22Rv1 (cell line): ENCODE measurements around the gene GET3.

ENCODE experiments used
- ZFX ChIP-seq: fragments of 450-650 bp; IDR thresholded peaks from 2 replicates; pipeline ENCODE4 v1.6.1; 2017; ENCODE audit warnings: antibody characterized with exemption, borderline replicate concordance
- TF ChIP-seq, protein P1 (sequence below): fragments of 450-650 bp; IDR thresholded peaks from 2 replicates; pipeline ENCODE4 v1.5.1; 2017; ENCODE audit warnings: mild to moderate bottlenecking

DNA sequence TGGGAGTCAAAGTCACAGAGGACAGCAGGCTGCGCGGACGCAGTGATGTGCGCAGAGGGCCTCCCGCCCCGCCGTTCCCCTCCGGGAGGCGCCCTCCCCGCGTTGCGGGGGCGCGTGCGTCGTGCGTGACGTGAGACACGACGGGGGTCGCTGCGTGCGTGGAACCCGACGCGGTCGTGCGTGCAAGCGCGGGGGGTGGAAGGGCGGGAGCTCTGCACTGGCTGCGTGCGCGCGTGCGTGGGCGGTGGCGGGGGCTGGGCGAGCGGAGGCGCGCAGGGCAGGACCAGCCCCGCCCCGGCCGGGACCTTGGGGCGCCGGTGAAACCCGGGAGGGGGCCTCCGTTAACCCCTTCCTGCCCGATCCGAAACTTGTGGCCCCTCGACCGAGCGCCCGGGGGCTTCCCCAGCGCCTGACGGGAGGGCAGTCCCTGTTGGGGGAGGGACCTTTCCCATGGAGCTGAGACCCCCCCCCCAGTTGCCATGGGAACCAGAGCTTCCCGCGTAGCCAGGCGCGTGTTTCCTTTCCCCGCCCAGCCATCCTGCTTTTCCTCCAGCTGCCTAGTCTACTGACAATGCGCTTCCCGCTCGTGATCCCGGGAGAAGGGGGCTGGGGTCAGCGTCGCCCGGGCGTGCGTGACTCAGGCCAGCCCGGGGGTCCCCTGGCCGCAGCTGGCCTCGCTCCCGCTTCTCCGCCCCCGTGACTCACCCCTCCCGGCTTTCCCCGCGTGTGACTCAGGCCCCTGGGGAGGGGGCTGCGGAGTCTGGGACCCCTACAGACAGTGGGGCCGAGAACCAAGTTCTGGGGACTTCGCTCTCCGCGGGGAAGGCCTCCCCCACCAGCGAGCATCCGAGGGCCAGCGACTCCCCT, 45.4 kb downstream of the GET3 start:
- TF ChIP-seq, protein P1, sequence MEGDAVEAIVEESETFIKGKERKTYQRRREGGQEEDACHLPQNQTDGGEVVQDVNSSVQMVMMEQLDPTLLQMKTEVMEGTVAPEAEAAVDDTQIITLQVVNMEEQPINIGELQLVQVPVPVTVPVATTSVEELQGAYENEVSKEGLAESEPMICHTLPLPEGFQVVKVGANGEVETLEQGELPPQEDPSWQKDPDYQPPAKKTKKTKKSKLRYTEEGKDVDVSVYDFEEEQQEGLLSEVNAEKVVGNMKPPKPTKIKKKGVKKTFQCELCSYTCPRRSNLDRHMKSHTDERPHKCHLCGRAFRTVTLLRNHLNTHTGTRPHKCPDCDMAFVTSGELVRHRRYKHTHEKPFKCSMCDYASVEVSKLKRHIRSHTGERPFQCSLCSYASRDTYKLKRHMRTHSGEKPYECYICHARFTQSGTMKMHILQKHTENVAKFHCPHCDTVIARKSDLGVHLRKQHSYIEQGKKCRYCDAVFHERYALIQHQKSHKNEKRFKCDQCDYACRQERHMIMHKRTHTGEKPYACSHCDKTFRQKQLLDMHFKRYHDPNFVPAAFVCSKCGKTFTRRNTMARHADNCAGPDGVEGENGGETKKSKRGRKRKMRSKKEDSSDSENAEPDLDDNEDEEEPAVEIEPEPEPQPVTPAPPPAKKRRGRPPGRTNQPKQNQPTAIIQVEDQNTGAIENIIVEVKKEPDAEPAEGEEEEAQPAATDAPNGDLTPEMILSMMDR = no peak
- TF ChIP-seq ZFX = no peak
